ENCODE measurements around the gene BAZ1A.
A peak's percentile ranks its signal among the peaks of the same experiment; 100 is the strongest.
"Not testable (repeated sequence)": the region's sequence is repeated elsewhere in the genome, so short reads cannot be mapped to it uniquely, and the experiment has no call there.

Gene BAZ1A

GRCh38 chr14:34857689-34858449 lies 17.3 kb downstream of the BAZ1A start:
- no peak for DNase-seq

- DNase-seq: no peak
Observed at GRCh38 chr14:34853041-34853440, 22.1 kb downstream of the BAZ1A start.

- no peak for DNase-seq
Observed at GRCh38 chr14:34851395-34851794, 23.8 kb downstream of the BAZ1A start.

- DNase-seq: no peak
Observed at GRCh38 chr14:34845869-34846268, 29.3 kb downstream of the BAZ1A start.

GRCh38 chr14:34843011-34843554 lies 32.1 kb downstream of the BAZ1A start:
- peak; percentile 67 for DNase-seq

GRCh38 chr14:34837801-34838322 lies 37.3 kb downstream of the BAZ1A start:
- no peak for DNase-seq

GRCh38 chr14:34835312-34835711 lies 39.8 kb downstream of the BAZ1A start:
- no peak for DNase-seq

- DNase-seq: no peak
Observed at GRCh38 chr14:34833549-34834523, 41.3 kb downstream of the BAZ1A start.

GRCh38 chr14:34826661-34827060 lies 48.5 kb downstream of the BAZ1A start:
- peak; percentile 51 for DNase-seq

- no peak for DNase-seq
Observed at GRCh38 chr14:34824826-34825225, 50.3 kb downstream of the BAZ1A start.

- no peak for DNase-seq
Observed at GRCh38 chr14:34824256-34824655, 50.9 kb downstream of the BAZ1A start.

- no peak for DNase-seq
Observed at GRCh38 chr14:34817768-34818167, 57.4 kb downstream of the BAZ1A start.

GRCh38 chr14:34810028-34810427 lies 65.1 kb downstream of the BAZ1A start:
- DNase-seq: no peak

GRCh38 chr14:34806257-34806656 lies 68.9 kb downstream of the BAZ1A start:
- no peak for DNase-seq

GRCh38 chr14:34804933-34805332 lies 70.2 kb downstream of the BAZ1A start:
- DNase-seq: no peak

- DNase-seq: not testable (repeated sequence)
Observed at GRCh38 chr14:34798861-34799260, 76.3 kb downstream of the BAZ1A start.

- DNase-seq: no peak
Observed at GRCh38 chr14:34797747-34798583, 77.2 kb downstream of the BAZ1A start.

- DNase-seq: no peak
Observed at GRCh38 chr14:34796902-34797301, 78.3 kb downstream of the BAZ1A start.

GRCh38 chr14:34794941-34795340 lies 80.2 kb downstream of the BAZ1A start:
- DNase-seq: no peak

GRCh38 chr14:34794217-34794616 lies 80.9 kb downstream of the BAZ1A start:
- no peak for DNase-seq

- no peak for DNase-seq
Observed at GRCh38 chr14:34792598-34792997, 82.6 kb downstream of the BAZ1A start.

Data from EL (cell line).